NCI-H748 treated with DMSO at 0.1 percent for 48 hours (cell line): ENCODE results near the gene POU6F1.

Source experiments
- DNase-seq: peaks from one replicate; lab custom pipeline; 2025; lab: John Stamatoyannopoulos, UW

Gene POU6F1

GRCh38 chr12:51197736-51198567, 19.9 kb downstream of the POU6F1 start:
- DNase-seq = no peak

DNA sequence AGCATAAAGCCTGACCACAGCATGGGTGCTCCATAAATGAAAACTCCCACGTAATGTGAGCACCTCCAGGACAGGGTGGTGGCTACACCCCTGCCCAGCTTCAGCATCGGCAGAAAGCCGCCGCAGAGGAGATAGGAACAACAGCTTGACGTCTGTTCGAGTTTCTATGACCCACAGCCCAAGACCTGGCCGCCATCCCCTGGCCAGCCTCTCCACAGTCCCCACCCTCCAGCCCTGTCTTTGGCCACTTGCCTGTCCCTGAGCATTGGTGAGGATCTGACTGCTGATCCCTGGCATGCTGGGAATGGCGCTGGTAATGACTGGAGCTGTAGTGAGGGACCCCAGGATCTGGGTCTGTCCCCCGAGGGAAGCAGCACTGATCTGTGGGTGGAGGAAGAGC, 21.3 kb downstream of the POU6F1 start:
- DNase-seq = no peak

DNA sequence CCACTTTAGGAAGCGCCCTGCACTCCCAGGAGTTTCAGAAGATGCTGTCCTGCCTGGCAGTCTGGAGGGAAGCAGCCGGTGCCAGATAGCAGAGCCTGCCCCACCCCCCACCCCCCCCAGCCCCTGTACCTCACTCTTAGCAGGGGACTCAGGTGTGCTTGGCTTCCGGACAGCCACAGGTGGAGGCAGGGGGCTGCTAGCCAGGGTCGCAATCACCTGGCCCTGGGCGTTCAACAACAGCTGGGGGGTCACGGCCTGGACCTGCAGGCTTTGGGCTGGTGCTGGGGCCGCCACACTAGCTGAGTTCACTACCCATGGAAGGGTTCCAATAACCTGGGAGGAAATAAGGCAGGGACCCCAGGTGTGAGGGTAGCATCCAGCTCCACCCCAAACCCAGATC, 22.0 kb downstream of the POU6F1 start:
- DNase-seq = no peak

- no peak for DNase-seq
Observed at GRCh38 chr12:51192284-51192671, 25.6 kb downstream of the POU6F1 start.

DNA sequence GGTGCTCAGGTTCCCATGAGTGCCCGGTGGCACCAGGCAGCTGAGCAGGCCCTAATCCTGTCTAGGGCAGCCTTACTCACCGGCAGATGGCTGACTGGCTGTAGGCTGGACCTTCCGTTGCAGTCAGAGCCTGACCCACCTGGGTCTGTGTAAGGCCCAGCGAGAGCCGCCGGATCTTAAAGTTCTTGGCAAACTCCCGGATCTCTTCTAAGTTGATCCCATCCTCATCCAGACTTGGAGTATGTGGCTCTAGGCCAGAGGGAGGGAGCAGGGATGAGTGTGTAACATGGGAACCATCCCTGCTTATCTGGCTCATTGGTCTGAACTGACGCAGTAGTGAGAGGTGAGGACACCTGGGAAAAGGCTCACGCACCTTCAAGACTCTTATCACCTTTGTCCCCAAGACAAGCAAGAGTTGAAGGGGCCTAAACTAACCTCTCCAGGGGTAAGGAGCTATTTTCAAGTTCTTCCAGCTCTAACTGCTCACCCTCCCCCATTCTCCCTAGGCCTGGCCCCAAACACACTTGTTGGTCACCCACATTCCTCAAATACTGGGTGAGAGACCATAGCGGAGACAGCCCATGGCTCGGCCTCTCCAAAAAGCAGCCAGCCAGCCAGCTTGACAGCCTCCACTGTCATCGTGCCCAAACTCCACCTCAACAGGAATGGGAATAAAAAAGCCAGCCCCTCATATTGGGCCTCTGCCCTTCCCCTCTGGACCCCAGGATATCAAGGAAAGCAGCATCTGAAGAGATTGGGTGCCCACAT, 26.2 kb downstream of the POU6F1 start:
- DNase-seq = no peak

GRCh38 chr12:51190820-51191219, 27.0 kb downstream of the POU6F1 start:
- DNase-seq = no peak

- DNase-seq = no peak
Observed at GRCh38 chr12:51189790-51190355, 28.0 kb downstream of the POU6F1 start.

DNA sequence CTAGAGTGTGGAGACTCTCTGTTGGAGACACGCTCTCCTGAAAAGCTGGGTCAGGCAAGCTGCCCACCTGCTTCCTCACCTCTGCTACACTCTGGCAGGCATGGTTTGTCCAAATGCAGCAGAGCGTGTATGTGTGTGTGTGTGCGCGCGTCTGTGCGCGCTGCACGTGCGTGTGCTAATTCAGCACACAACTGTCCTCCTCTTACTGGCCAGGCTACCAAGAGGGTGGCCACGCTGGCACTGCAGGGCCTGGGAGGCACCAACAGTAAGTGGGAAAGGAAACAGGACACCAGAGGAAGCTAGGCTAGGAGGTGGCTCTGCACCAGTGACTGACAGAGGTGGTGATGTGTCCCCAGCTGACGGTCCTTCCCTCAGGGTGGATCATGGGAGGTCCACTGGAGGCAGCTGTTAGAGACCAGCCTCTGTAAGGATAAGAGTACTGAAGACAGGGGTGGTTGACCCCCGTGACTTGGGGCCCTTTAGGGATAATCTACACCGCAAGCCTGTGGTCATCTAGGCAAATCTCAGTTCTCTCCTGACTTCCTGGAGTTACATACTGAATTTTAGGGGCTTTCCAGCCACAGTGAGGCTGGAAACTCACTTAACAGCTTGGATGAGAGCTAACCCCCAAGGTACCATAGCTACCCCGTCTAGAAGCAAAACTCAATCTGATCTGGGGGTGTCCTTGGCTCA, 29.4 kb downstream of the POU6F1 start:
- DNase-seq = no peak

GRCh38 chr12:51187370-51187987, 30.4 kb downstream of the POU6F1 start:
- no peak for DNase-seq

- no peak for DNase-seq
Observed at GRCh38 chr12:51186465-51187085, 31.3 kb downstream of the POU6F1 start.

- DNase-seq = no peak
Observed at GRCh38 chr12:51185171-51185717, 32.6 kb downstream of the POU6F1 start.

DNA sequence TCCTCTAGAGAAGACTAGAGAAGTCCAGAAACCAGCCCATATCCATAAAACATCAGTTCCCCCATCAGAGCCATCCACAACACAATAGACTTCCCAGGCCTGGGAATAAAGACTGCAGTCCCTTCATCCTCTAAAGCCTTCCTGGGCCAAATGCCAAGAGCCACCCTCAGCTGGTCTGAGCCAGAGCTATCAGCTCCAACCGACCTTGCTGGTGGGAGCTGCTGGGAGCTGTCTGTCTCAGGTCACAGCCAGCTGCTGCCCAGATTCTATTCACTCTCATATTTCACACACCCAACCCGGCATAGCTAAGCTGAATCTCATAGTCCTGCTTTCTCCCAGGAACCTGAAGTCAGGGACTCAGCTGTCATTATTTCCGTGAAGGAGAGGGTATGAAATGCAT, 34.0 kb downstream of the POU6F1 start:
- no peak for DNase-seq

DNA sequence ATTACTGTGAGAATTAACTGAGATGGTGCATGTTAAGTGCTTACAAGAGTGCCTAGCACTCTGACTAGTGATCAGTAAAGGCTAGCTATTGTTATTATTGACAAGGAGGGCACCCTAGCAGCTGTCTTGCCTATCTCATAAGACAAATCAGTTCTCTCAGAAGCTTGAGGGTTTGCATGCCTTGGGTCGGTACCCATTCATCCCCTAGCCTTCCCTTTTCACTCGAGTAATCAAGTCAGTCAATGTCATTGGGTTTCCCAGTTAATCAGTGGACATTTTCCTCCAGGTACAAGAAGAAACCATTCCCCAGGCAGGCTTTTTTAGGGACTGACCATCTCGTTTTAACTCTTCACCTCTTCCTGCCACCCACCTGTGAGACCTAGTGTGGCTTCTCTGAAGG, 34.5 kb downstream of the POU6F1 start:
- DNase-seq = no peak

- DNase-seq = no peak
Observed at GRCh38 chr12:51181558-51181957, 36.3 kb downstream of the POU6F1 start.

GRCh38 chr12:51177897-51178296, 40.0 kb downstream of the POU6F1 start:
- no peak for DNase-seq

DNA sequence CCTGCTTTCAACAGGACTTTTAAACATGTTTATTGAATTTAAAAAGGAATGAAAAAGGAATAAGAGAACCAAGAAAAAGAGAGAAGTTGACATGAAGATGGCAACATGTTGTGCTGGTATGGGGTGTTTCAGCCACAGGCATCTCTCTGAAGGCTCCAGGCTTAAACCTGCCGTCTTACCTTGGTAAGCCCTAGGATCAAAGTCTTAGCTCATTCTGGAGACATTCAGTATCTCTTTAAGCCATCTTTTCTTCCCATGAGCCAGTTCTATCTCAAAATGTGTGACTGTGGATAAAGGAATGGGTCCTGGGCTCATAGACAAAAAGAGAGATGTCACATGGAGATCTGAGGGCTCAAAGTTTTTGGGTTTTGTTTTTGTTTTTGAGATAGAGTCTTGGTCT, 43.4 kb downstream of the POU6F1 start:
- no peak for DNase-seq

GRCh38 chr12:51172515-51173431, 45.1 kb downstream of the POU6F1 start, which contains the start of gene TFCP2:
Gene TFCP2, minus strand, starts transcription at chr12:51173135. Its CDS starts 713 bp downstream, at chr12:51172422.
- peak; percentile 91 for DNase-seq

DNA sequence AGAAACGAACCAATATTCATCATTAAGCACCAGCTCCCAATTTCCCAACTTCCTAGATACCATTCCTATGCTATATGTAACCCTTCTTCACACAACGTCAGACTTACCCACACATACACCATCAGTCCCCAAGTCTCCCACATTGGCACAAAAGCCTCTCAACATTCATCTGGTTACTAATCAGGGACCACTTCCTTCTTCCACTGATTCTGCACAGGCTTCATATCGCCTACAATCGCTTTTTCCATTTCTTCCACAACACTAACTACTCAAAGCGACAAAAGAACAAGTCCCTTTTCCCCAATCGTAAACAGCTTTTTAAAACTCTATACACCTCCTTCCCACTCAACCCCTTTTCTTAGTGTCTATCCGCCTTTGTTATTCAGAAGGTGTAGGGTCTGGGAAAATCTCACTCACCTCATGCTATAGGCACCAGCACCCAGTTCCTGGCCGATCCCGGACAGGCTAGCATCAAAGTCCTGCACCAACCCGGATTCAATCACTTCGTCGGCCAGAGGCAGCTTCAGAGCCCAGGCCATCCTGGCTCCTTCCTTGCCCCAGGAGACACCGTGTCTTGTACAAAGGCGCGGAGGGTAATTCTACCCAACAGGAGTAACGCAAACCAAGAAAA, 45.9 kb downstream of the POU6F1 start:
- DNase-seq = no peak

GRCh38 chr12:51163795-51164194, 54.1 kb downstream of the POU6F1 start:
- no peak for DNase-seq

- no peak for DNase-seq
Observed at GRCh38 chr12:51162217-51162616, 55.6 kb downstream of the POU6F1 start.
